GM12891 (cell line): ENCODE results near the gene GRWD1.

Source experiments
- DNase-seq: peaks from one replicate; pipeline ENCODE4 v3.0.0; 2011; ENCODE audit warnings: low spot score; ENCODE audit not compliant: insufficient read length
- FAIRE-seq: peaks from 2 replicates; lab custom pipeline; 2011; peaks lifted over from hg19 to GRCh38; lab: Jason Lieb, UNC
- PAX5 ChIP-seq: IDR thresholded peaks from 2 replicates; pipeline ENCODE4 v1.6.1; 2011; ENCODE audit warnings: low read length, moderate library complexity, mild to moderate bottlenecking; ENCODE audit not compliant: insufficient read depth, severe bottlenecking
- POLR2A ChIP-seq: IDR thresholded peaks from 2 replicates; pipeline ENCODE4 v1.6.1; 2011; ENCODE audit warnings: low read depth, low read length, control low read depth
- POLR2AphosphoS5 ChIP-seq: IDR thresholded peaks from 2 replicates; pipeline ENCODE4 v1.6.1; 2011; ENCODE audit warnings: low read depth, low read length, control low read depth
- POU2F2 ChIP-seq: IDR thresholded peaks from 2 replicates; pipeline ENCODE4 v1.6.1; 2011; ENCODE audit warnings: low read depth, mild to moderate bottlenecking, control low read depth, low read length, moderate library complexity
- TAF1 ChIP-seq: IDR thresholded peaks from 2 replicates; pipeline ENCODE4 v1.6.1; 2011; ENCODE audit warnings: low read depth, low read length, control low read depth

Gene GRWD1

GRCh38 chr19:48502350-48503018, 56.7 kb downstream of the GRWD1 start:
- FAIRE-seq (no peak), DNase-seq (no peak)
- no peak for TF ChIP-seq POU2F2
- no peak for TF ChIP-seq PAX5
- TF ChIP-seq POLR2A: no peak
- TF ChIP-seq TAF1: no peak
- TF ChIP-seq POLR2AphosphoS5: no peak

GRCh38 chr19:48506138-48506733, 60.5 kb downstream of the GRWD1 start:
- no peak for DNase-seq
- FAIRE-seq: no peak
- TF ChIP-seq POLR2AphosphoS5: no peak
